GM21367 (cell line): Measurements from ENCODE around the gene CD6.

Experiments used
- ATAC-seq: cut with Tn5 transposase; IDR thresholded peaks from one replicate; pipeline ENCODE4 v1.9.1; 2021; ENCODE audit not compliant: unreplicated experiment

CD6 gene

DNA sequence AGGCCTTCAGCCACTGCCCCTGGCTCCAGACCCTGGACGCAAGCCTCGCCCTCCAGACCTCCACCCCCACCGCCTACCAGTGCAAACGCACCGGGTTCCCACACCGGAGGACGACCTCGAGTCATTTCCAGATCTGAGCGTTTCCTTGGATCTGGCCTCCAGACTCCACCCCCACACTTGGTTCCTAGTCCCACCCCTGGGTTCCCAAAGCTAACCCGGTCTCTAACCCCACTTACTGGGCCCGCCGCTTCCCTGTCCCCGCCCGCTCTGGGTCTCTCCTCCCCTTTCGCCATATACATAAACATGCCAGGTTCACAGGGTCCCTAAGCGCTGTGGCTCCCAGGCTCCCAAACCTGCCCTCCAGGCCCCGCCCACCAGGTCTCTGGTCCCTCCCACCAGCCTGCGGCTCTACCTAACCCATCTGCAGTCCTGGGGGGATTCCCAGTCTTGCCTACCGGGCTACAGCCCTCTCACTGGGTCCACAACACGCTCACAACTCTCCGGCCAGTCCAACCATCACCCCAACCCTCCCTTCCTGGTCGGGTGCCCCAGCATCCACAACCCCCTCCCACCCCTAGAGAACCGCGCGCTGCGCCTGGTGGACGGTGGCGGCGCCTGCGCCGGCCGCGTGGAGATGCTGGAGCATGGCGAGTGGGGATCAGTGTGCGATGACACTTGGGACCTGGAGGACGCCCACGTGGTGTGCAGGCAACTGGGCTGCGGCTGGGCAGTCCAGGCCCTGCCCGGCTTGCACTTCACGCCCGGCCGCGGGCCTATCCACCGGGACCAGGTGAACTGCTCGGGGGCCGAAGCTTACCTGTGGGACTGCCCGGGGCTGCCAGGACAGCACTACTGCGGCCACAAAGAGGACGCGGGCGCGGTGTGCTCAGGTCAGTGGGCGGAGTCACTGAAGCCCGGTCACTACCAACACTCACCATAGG, 36.7 kb downstream of the CD6 start:
- no peak for ATAC-seq

DNA sequence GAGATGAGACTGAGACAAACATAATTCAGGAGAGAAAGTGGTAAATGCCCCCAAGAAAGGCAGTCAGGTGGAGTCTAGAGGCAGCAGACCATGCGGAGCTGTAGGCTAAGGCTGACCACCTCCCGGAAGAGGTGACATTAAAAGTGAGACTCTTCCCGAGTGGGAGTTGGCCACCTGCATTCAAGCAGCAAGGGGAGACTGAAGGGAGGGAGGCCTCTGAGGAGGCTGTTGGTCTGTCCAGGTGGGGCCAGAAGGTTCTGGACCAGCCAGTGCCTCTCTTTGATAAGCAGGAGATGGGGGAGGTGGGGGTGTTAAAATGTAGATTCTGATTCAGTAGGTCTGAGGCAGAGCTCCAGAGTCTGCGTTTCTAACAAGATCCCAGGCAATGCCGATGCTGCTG, 37.5 kb downstream of the CD6 start:
- no peak for ATAC-seq

DNA sequence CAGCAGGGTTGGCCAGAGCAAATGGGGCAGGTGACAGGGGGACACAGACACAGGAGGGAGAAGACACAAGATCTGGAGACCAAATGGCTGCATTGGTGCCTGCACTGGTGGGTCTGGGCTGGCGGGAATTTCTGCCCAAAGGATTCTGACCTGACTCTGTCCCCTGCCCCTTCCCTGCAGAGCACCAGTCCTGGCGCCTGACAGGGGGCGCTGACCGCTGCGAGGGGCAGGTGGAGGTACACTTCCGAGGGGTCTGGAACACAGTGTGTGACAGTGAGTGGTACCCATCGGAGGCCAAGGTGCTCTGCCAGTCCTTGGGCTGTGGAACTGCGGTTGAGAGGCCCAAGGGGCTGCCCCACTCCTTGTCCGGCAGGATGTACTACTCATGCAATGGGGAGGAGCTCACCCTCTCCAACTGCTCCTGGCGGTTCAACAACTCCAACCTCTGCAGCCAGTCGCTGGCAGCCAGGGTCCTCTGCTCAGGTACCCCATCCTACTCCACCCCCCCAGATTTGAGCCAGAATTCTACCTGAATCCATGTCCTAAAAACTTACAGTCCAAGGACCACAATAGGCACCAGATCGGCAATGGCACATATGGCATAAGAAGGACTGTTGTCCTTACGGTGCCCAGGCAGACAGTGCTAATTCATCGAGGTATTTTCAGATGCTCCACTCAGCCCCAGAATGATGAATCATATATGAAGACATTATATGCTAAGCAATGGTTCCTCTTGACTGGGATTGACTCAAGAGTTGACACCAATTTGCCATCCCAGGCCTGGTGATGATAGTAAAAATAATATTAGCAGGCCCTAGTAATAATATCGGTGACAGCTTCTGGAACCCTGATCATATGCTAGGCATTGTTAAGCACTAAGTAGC, 38.2 kb downstream of the CD6 start:
- no peak for ATAC-seq

DNA sequence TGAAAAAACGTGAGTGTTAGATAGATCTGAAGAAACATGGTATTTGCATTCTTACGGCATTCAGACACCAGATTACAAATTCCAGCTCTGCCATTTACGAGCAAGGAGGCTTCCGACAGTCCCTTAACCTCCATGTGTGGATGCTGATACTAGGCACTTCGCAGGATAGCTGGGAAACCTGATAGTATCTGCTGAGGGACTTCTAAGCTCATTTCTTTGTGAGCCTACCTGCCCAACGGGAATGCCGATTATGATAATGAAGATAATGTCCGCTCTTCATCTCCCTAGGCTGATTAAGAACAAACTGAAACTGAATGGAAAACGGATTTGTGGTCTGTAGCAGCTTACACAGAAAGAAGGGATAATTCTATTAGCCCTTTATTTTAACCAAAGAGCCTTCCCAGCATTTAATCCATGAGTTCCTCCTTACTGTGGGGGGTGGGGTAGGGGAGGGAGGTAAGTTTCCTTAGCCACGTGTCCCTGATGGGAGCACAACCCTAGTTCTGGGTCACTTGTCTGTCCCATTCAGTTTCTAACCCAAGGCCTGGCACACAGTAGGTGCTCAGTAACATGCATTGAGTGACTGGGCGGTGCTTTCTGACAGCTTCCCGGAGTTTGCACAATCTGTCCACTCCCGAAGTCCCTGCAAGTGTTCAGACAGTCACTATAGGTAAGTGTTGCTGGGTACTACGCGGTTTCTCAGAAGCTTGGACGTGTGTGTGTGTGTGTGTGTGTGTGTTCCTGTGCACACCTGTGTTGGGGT, 39.2 kb downstream of the CD6 start:
- no peak for ATAC-seq

DNA sequence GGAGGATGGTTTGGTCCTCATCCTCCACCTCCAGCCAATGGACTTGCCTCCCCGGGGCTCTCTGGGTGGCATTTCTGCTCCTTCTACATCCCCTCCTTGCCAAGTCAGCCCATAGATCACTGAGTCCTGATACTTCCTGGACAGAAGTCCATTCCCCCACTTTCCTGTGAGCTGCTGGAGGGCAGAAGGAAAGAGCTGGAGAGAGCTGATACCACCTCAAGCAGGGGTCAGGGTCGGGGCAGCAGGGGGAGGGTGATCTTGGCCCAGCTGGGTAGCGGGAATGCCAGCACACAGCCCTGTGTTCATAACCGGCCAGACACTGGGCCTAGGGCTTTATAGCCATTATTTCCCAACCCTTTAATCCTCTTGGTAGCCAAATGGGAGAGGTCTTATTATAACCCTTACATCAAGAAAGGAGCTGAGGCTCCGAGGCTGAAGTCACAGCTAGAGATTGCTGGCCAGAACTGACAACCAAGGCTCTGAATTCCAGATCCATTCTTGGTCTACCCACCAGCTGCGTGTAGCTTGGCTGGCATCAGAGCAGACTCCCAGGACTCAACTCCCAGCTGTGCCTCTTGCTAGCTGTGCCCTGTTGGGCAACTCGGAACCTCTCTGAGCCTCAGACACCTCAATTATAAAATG, 39.9 kb downstream of the CD6 start:
- ATAC-seq: no peak

DNA sequence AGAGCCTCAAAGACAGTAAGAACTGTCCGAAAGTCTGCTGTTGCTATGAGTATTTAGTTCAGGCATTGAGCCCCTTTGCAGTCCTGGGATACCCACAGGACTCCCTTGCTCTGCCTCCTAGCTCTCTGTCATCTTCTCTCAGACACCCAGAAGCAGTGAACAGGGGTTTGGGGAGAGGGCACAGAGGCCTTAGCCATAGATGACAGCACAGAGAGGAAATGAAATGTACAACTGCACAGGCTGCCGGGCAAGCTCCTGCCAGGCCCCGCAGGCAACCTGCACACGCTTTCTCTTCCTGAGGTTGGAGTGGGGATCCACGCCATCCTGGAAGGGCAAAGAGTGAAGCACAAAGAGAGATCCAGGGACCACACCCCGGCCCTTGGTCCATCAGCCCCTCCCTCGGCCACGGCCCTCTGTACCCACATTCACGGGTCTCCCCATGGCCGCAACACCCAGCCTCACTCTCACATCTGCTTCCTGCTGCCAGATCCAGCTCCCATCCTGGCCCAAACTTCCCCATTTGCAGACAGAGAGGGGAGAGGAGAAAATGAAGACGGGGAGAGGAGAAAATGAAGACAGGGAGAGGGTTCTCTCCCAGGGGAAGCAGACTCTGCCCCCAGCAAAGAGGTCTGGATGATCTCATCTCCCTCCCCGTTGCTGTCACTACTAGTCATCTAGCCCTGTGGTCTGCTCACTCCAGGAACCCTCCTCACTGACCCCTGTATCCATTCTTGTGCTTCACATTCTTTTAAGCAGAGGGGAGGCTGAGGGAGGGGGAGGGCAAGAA, 40.7 kb downstream of the CD6 start:
- ATAC-seq: no peak

DNA sequence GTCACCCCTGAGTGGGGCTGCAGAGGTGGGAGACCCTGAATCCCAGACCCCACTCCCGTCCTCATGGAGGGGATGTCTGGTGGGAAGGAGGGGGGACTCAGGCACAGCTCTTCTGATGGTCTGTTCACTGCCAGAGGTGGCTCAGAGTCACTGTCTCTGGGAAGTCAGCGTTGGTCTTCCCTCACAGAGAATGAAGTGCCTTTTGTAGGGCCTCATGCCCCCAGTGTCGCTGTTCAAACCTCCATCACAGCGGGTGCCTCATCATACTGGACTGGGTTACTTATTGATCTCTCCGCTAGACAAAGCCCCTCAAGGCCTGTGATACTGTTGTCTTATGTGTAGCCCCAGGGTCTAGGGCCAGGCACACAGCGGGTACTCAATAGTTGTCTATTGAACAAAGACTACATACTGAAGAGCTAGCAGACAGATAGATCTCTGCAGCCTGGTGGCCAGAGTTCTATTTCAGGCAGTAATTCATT, 41.3 kb downstream of the CD6 start:
- no peak for ATAC-seq

DNA sequence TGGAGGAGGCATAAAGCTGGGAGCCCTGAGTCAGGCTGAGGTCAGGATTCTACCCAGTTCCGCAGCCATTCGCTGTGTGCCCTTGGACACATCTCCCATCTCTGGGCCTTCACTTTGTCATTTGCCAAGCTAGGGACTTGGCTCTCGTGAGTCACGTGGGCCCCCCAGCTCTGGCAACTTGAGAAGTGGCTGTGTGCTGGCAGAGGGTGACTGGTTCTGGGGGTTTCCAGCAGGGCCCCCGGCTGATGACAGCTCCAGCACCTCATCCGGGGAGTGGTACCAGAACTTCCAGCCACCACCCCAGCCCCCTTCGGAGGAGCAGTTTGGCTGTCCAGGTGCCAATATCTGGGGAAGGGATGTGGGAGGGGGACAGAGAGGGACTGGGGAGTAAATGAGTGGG, 46.6 kb downstream of the CD6 start:
- no peak for ATAC-seq

DNA sequence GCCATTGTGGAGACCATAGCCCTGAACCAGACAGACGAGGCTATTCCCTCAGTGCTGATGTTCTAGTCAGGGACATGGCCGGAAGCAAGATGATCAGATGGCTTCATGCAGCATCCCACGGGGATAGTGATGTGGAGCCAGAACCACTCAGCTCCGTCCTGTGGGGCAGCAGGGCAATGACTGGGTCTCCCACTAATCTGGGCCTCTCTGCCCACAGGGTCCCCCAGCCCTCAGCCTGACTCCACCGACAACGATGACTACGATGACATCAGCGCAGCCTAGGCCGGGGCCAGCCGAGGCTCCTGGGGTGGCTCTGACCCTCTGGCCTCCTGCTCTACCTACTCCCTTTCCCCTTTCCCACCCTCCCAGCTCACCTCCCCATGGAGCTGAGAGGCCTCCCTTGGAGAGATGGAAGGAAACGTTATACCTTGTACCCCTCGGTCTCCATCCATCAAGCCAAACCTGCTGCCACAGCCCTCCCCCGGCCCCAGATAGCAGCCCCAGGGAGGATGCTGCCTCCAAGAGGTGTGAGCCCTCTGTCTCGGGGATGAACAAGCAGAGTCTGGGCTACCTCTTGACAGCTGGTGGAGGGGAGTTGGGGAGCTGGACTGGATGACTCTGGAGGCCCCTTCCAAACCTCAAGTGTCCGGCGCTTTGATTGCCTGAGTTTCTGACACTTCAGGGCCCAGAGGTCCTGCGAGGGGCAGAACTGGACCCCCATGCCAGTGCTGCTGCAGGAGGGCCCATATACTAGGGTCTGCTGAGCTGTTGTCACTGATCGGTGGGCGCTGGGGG, 47.8 kb downstream of the CD6 start:
- ATAC-seq: no peak

DNA sequence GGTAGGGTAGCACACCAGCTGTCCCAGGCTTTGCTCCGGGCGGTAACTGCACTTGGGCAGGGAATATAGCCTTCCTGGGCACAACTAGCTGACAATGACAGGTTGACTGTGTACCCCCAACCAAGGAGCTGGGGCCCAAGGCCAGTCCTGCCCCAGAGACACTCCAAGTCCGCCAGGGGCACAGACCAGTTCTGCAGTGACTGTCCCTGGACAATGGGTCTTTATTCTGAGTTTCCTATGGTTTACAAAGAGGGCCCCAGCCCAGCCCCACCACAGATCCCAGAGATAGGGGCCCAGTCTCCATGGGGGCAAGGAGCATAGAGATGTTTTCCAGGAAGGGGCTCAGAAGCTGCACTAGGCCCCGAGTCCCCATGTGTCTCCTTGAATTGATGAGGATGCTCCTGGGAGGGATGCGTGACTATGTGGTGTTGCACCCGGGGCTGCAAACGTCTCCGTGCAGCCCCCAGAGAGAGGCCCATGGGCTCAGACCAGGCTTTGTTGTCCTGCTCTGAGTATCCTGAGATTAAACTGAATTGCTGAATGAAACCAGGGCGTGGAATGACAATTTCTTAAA, 48.4 kb downstream of the CD6 start:
- no peak for ATAC-seq

DNA sequence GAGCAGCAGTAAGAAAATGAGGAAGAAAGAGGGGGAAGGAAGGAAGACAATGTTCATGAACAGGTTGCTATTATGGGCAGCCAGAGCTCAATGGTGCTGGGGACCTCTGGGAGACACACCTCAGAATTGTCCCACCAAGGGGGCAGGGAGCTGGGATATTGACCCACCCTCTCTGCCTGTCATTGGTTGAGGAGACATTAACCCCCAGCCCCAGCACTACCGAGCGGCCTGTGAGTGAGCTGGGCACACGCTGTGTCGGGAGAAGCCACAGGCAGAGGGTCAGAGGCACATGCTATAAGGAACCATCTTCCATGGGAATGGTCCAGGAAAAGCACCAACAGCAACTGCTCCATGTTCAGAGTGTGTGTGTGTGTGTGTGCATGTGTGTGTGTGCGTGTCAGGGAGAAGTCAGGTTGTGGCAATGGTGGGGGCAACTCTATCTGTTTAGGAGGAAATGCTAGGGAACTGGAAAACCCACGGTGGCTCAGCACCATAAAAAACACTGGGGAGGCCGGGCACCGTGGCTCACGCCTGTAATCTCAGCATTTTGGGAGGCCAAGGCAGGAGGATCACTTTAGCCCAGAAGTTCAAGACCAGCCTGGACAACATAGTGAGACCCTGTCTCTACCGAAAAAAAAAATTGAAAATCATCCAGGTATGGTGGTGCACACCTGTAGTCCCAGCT, 49.2 kb downstream of the CD6 start:
- no peak for ATAC-seq

DNA sequence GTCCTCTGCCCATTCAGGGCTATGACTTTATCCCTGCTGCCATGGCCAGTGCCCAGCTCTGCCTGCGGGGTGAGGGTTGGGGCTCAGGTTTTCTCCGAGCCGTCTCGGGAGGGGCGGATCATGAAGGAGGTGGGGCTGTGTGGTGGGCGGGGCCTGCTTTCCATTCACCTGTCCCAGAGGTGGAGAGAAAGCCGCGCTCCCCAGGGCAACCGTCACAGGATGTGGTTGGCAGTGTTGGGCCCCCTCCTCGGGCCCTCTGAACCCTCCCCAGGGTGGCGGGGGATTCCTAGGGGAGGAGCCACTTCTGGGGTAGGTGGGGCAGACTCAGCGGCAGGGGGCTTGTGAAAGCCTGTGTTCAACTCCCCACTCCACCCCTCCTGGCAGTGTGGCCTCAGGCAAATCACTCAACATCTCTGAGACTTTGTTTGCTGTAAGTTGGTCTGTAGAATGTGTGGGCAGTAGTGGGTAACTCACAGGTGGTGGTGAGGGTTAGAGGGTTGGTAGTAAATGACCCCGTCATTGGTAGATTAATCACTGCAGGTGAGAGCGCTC, 50.3 kb downstream of the CD6 start:
- no peak for ATAC-seq

DNA sequence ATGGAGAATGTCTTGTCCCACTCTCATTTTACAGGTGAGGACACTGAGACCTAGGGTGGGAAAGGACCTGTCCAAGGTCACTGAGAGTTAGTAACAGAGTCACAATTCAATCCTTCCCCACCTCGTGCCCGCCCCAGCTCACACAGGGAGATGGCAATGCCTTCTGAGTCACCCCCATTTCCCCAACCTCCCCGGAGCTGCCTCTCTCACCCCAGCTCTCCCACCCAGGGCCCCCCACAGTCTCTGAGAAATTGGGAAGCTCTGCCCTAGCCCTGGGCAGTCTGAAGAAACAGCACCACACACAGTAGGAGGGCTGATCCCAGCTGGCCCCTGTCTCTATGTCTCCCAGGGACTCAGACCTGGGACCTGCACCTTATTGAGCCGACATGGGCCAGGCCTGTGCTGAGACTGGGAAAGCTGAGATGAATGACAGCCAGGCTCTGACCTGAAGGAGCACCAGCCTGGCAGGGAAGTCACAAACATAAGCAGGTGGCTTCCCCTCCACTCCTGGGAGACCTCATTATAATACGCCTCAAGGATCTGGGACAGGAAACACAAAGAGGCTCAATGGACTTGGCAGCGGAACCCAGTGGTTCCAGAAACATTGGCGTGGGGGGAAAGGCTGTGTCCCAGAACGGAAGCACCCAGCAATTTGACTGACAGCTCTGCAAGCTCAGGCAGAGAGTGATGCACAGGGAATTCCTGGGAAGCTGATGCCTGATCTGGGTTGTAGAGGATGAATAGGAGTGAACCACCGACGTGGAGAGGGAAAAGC, 51.0 kb downstream of the CD6 start:
- no peak for ATAC-seq

DNA sequence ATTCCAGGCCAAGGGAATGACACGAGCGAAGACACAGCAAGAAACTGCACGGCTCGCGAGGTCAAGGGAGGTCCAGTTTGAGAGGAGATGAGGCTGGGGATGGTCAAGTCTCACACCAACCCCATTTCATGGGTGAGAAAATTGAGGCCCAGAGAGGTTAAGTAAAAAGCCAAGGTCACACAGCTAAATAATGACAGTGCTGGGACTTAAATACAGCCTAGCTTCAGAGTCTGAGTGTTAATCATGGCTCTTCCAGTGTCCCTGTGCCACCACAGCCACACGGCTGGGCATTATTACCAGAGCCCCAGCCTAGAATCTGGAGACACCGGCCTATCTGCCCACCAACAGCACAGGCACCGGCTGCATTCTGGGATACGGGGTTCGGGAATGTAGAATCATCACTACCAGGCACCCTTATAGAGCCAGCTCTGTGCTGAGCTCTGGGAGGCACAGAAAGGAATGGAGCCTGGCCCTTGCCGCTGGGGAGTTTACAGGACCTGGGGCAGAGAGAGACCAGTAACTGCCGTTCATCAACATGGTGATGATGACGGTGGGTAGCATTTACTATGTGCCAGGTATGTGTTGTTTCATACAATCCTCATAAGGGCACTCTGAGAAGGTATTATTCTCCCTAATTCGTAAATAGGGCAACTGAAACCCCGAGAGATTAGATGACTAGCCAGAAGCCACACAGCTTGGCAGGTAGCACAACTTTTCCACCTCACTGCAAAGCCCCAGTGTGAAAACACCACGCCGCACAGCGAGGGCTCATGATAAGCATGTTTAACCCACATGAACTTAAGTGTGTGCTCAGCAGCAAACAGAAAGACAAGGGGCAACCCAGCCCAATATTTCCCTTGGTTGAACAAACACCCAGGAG, 51.8 kb downstream of the CD6 start:
- no peak for ATAC-seq

DNA sequence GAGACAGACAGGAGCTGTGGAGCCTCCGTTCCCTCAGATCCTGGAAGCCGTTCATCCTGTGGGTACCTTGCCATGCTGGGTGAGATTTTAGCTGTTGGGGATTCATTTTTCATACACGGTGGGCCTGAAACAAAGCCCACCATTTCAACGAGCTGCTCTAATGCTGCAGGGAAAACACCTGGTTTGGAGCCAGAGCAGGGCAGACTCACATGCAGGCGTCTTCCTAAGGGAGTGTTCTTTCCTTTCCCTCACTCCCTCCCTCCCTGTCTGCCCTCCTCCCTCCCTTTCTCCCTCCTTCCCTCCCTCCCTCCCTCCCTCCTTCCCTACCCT, 52.5 kb downstream of the CD6 start:
- ATAC-seq: no peak
